CD4-positive, alpha-beta T cell treated with Interleukin-17A for 4 hours (primary cell): Measurements from ENCODE around the gene LRP11.

Experiments
- DNase-seq: peaks from one replicate; pipeline ENCODE4 v3.0.0-alpha.2; 2020; ENCODE audit warnings: mixed read lengths

LRP11 gene

DNA sequence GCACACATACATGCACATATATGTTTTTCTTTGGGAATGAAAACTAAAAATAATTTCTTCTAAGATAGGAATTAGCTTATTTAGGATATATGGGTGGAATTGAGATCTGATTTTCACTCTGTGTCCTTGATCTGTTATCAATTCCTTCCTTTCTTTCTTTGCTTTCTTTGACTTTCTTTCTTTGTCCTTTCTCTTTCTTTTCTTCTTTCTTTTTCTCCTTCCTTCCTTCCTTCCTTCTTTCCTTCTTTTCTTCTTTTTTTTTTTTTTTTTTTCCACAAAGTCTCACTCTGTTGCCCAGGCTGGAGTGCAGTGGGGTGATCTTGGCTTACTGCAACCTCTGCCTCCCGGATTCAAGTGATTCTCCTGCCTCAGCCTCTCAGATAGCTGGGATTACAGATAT, 86.5 kb downstream of the LRP11 start:
- DNase-seq = no peak

DNA sequence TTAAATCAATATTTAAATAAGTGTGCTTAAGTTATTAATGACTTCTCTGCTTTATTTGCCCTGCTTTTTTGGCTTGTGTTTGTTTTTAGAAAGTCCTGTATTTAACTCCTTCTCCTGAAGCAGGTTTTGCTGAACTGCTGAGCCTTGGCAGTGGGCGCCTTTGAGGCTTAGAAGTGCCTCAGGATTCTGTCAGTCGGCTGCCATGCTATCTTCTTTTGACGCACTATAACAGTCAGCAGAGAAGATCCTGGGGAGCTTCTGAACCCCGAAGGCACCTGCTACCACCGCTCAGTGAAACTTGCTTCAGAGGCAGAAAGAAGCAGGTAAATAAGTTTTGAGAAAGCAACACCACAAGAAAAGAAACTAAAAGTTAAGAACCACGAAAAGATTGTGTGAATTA, 92.2 kb downstream of the LRP11 start:
- no peak for DNase-seq

DNA sequence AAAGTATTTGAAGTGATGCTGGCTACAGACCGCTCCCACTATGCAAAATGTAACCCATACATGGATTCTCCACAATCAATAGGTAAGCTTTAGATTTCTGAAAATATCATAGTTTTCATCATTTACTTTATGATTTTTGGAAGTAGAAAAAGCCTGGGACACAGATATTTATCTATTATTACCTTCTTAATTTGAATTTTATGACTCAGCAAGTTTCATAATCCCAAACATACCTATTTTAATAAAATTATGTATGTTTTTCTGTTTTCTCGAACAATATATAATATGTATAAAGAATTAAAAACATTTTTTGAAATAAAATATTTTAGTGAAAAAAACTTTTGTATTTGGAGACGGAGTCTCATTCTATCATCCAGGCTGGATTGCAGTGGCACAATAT, 93.0 kb downstream of the LRP11 start:
- DNase-seq = no peak

DNA sequence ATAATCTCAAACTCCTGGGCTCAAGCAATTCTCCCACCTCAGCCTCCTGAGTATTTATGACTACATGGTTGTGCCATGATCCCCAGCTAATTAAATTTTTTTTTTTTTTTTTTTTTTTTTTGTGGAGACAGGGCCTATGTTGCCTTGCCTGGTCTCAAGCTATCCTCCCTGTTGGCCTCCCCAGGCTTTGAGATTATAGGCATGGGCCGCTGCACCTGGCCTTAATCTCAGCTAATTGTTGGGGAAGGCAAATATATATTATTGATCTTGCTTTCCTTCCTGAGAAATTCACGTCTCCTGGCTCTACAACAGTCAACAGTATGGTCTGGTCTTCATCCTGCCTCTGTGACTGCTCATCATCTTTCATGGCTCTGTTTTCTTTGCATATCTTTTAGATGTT, 94.5 kb downstream of the LRP11 start:
- no peak for DNase-seq
